T47D (cell line): ENCODE measurements around the gene WBP1L.
"Not testable (repeated sequence)": the region's sequence is repeated elsewhere in the genome, so short reads cannot be mapped to it uniquely, and the experiment has no call there.

Experiments
- DNase-seq, 2 experiments: peaks; one replicate each; pipeline versions ENCODE4 v3.0.0 to v3.0.0-alpha.2; 2011 to 2012; ENCODE audit warnings: low read depth in 1 of 2, low spot score in 1 of 2
- JUND ChIP-seq: IDR thresholded peaks from 2 replicates; pipeline ENCODE4 v1.6.1; 2012; ENCODE audit warnings: low read depth
- in situ Hi-C: cut with HindIII; loops from 2 replicates; pipeline ENCODE4 v1.10.0; 2016; ENCODE audit warnings: low sequenced_read_pairs, low pct_unique_long_range_greater_than_20kb

Gene WBP1L

GRCh38 chr10:102835007-102835482, 91.3 kb downstream of the WBP1L start:
- DNase-seq, result peak; percentile 78 to 88
- in situ Hi-C loops, result no loop called here
- no peak for TF ChIP-seq JUND

- no peak for DNase-seq
- in situ Hi-C loops, result no loop called here
- no peak for TF ChIP-seq JUND
Observed at GRCh38 chr10:102837230-102837721, 93.5 kb downstream of the WBP1L start, which contains the start of gene CYP17A1. Gene CYP17A1, minus strand, starts transcription at chr10:102837413. Its CDS starts 52 bp downstream, at chr10:102837361.

GRCh38 chr10:102838276-102838927, 94.7 kb downstream of the WBP1L start:
- in situ Hi-C loops, DNase-seq: not testable (repeated sequence)

- no peak for TF ChIP-seq JUND
- no peak for DNase-seq
- in situ Hi-C loops, result no loop called here
Observed at GRCh38 chr10:102841827-102842345, 98.1 kb downstream of the WBP1L start.

GRCh38 chr10:102843139-102843538, 99.4 kb downstream of the WBP1L start:
- in situ Hi-C loops, result not testable (repeated sequence)
- DNase-seq, result peak in 1 of 2 experiments; percentile 53

GRCh38 chr10:102844190-102844776, 100.5 kb downstream of the WBP1L start:
- in situ Hi-C loops, DNase-seq: not testable (repeated sequence)

- no peak for DNase-seq
- TF ChIP-seq JUND, result no peak
- in situ Hi-C loops, result no loop called here
Observed at GRCh38 chr10:102845352-102845902, 101.7 kb downstream of the WBP1L start.

- no peak for DNase-seq
- TF ChIP-seq JUND, result no peak
- in situ Hi-C loops, result no loop called here
Observed at GRCh38 chr10:102850025-102850518, 106.3 kb downstream of the WBP1L start.

- DNase-seq, in situ Hi-C loops: not testable (repeated sequence)
Observed at GRCh38 chr10:102853237-102853636, 109.5 kb downstream of the WBP1L start.

GRCh38 chr10:102855731-102856436, 112.1 kb downstream of the WBP1L start:
- DNase-seq, in situ Hi-C loops: not testable (repeated sequence)

- in situ Hi-C loops, result no loop called here
- DNase-seq, result no peak
- TF ChIP-seq JUND, result no peak
Observed at GRCh38 chr10:102856758-102857424, 113.1 kb downstream of the WBP1L start.

GRCh38 chr10:102859911-102860310, 116.2 kb downstream of the WBP1L start:
- in situ Hi-C loops, result no loop called here
- no peak for TF ChIP-seq JUND
- no peak for DNase-seq
